HepG2 (cell line): ENCODE data around the gene EEA1. TPM values are rescaled to one million over a fixed set of nuclear protein-coding genes. Genes with fewer than 3 reads are reported as not detected.

Source experiments
- ARHGAP35 ChIP-seq: sonication (generic); formaldehyde crosslinking; IDR thresholded peaks from 2 replicates; pipeline ENCODE4 v1.9.0; 2022; ENCODE audit warnings: mild to moderate bottlenecking, inconsistent platforms, moderate library complexity, missing genetic modification reagents, borderline replicate concordance
- ASH2L ChIP-seq: fragments of 300-600, 200-600 bp; sonication (generic); IDR thresholded peaks from 2 replicates; pipeline ENCODE4 v1.7.0; 2017; ENCODE audit warnings: low read depth, mild to moderate bottlenecking, moderate library complexity, mixed read lengths, low read length; ENCODE audit not compliant: insufficient read length
- BORCS8-MEF2B ChIP-seq: sonication (generic); formaldehyde crosslinking; IDR thresholded peaks from 2 replicates; pipeline ENCODE4 v1.8.0; 2022; ENCODE audit warnings: mild to moderate bottlenecking, missing genetic modification reagents
- CAMTA2 ChIP-seq: sonication (generic); formaldehyde crosslinking; IDR thresholded peaks from 2 replicates; pipeline ENCODE4 v1.4.0; 2020; ENCODE audit warnings: mild to moderate bottlenecking, missing genetic modification reagents, borderline replicate concordance
- CBFB ChIP-seq: sonication (generic); formaldehyde crosslinking; IDR thresholded peaks from 2 replicates; pipeline ENCODE4 v1.4.0; 2020; ENCODE audit warnings: missing genetic modification reagents
- ELF1 ChIP-seq: sonication (generic); formaldehyde crosslinking; IDR thresholded peaks from 2 replicates; pipeline ENCODE4 v1.4.0; 2020; ENCODE audit warnings: missing genetic modification reagents
- FIP1L1 ChIP-seq: fragments of 200-400 bp; formaldehyde crosslinking; IDR thresholded peaks from 2 replicates; pipeline ENCODE4 v1.6.1; 2018; ENCODE audit warnings: low read depth, mild to moderate bottlenecking, low read length, moderate library complexity, borderline replicate concordance; ENCODE audit not compliant: insufficient read depth
- GPN1 ChIP-seq: sonication (generic); formaldehyde crosslinking; IDR thresholded peaks from 2 replicates; pipeline ENCODE4 v1.5.1; 2020; ENCODE audit warnings: missing genetic modification reagents, borderline replicate concordance
- HDAC2 ChIP-seq: sonication (generic); formaldehyde crosslinking; IDR thresholded peaks from 2 replicates; pipeline ENCODE4 v1.4.0; 2020; ENCODE audit warnings: missing genetic modification reagents
- HMG20B ChIP-seq: conservative IDR thresholded peaks from 2 replicates; pipeline ENCODE4 v1.6.1; 2016; ENCODE audit warnings: missing genetic modification reagents, missing compliant biosample characterization
- LCORL ChIP-seq, 2 experiments: fragments of 450-650 bp in 1 of 2; sonication (generic) in 1 of 2; formaldehyde crosslinking in 1 of 2; IDR thresholded peaks; 2 replicates each; pipeline versions ENCODE4 v1.5.0 to v1.6.1; 2017 to 2020; ENCODE audit warnings: antibody characterized with exemption in 1 of 2, missing genetic modification reagents in 1 of 2
- NKX3-1 ChIP-seq: sonication (generic); formaldehyde crosslinking; IDR thresholded peaks from 2 replicates; pipeline ENCODE4 v1.5.0; 2020; ENCODE audit warnings: missing genetic modification reagents
- NR2F2 ChIP-seq: IDR thresholded peaks from 2 replicates; pipeline ENCODE4 v1.6.1; 2012; ENCODE audit warnings: low read depth, inconsistent platforms, borderline replicate concordance
- NR2F6 ChIP-seq, 2 experiments: IDR thresholded peaks; 2 replicates each; pipeline ENCODE4 v1.6.1; 2016; ENCODE audit warnings: antibody characterized with exemption in 1 of 2, mild to moderate bottlenecking in 1 of 2
- RFX5 ChIP-seq: IDR thresholded peaks from 2 replicates; pipeline ENCODE4 v1.6.1; 2011; ENCODE audit warnings: low read depth, low read length, improper control_type of control experiment
- RXRA ChIP-seq: sonication (generic); formaldehyde crosslinking; IDR thresholded peaks from 2 replicates; pipeline ENCODE4 v1.5.1; 2020; ENCODE audit warnings: missing genetic modification reagents
- SETDB1 ChIP-seq: sonication (generic); formaldehyde crosslinking; IDR thresholded peaks from 2 replicates; pipeline ENCODE4 v1.5.1; 2020; ENCODE audit warnings: missing genetic modification reagents, mild to moderate bottlenecking, borderline replicate concordance
- TCF7L2 ChIP-seq: IDR thresholded peaks from 2 replicates; pipeline ENCODE4 v1.6.1; 2011; ENCODE audit warnings: mild to moderate bottlenecking, low read depth, low read length, moderate library complexity
- ZNF12 ChIP-seq: sonication (generic); formaldehyde crosslinking; IDR thresholded peaks from 2 replicates; pipeline ENCODE4 v1.5.0; 2020; ENCODE audit warnings: missing genetic modification reagents
- ZNF326 ChIP-seq: sonication (generic); formaldehyde crosslinking; IDR thresholded peaks from 2 replicates; pipeline ENCODE4 v1.4.0; 2020; ENCODE audit warnings: missing genetic modification reagents, borderline replicate concordance
- ZNF468 ChIP-seq: sonication (generic); formaldehyde crosslinking; IDR thresholded peaks from 2 replicates; pipeline ENCODE4 v1.8.0; 2022; ENCODE audit warnings: mild to moderate bottlenecking, moderate library complexity, missing genetic modification reagents
- ZNF570 ChIP-seq: sonication (generic); formaldehyde crosslinking; IDR thresholded peaks from 2 replicates; pipeline ENCODE4 v1.4.0; 2020; ENCODE audit warnings: mild to moderate bottlenecking, missing genetic modification reagents, borderline replicate concordance
- ZNF883 ChIP-seq: sonication (generic); formaldehyde crosslinking; IDR thresholded peaks from 2 replicates; pipeline ENCODE4 v1.5.1; 2020; ENCODE audit warnings: mild to moderate bottlenecking, missing genetic modification reagents; ENCODE audit errors: not compliant biosample characterization
- ZSCAN31 ChIP-seq: sonication (generic); formaldehyde crosslinking; IDR thresholded peaks from 2 replicates; pipeline ENCODE4 v1.5.0; 2020; ENCODE audit warnings: low read depth, mild to moderate bottlenecking, missing genetic modification reagents
- polyA plus RNA-seq, 8 experiments: library from polyadenylated mRNA; depleted of rRNA in 3 of 8; stranded (reverse) in 7 of 8; unstranded in 1 of 8; fragments of >200 nt; fragmentation: Illumina TruSeq in 4 of 8; extraction: Trizol in 4 of 8; gene quantifications; 2 replicates each; pipeline versions ENCODE4 v1.2.1 to v1.2.3, GENCODE V29; 2011 to 2016; ENCODE audit warnings: low read depth in 4 of 8, missing spikeins in 1 of 8, mixed read lengths in 1 of 8; ENCODE audit not compliant: insufficient read depth in 1 of 8
- total RNA-seq, 5 experiments: library from RNA; depleted of rRNA; stranded (reverse); fragments of >200 nt; fragmentation: Illumina TruSeq; extraction: Trizol; gene quantifications; 2 replicates each; pipeline ENCODE4 v1.2.3, GENCODE V29; 2016; ENCODE audit warnings: low read depth in 1 of 5
- TF ChIP-seq, protein P1 (sequence below): sonication (generic); formaldehyde crosslinking; IDR thresholded peaks from 2 replicates; pipeline ENCODE4 v1.5.0; 2020; ENCODE audit warnings: missing genetic modification reagents
- TF ChIP-seq, protein P2 (sequence below): sonication (generic); formaldehyde crosslinking; IDR thresholded peaks from 2 replicates; pipeline ENCODE4 v1.4.0; 2020; ENCODE audit warnings: missing genetic modification reagents
- TF ChIP-seq, protein P3 (sequence below): sonication (generic); formaldehyde crosslinking; IDR thresholded peaks from 2 replicates; pipeline ENCODE4 v1.4.0; 2020; ENCODE audit warnings: mild to moderate bottlenecking, missing genetic modification reagents

EEA1 gene
- total and polyA plus RNA-seq, 2 of the 13 experiments (the other 11 are each of a cell fraction or from before 2014, with no cell fraction given) = 5.0 to 19.3 TPM

DNA sequence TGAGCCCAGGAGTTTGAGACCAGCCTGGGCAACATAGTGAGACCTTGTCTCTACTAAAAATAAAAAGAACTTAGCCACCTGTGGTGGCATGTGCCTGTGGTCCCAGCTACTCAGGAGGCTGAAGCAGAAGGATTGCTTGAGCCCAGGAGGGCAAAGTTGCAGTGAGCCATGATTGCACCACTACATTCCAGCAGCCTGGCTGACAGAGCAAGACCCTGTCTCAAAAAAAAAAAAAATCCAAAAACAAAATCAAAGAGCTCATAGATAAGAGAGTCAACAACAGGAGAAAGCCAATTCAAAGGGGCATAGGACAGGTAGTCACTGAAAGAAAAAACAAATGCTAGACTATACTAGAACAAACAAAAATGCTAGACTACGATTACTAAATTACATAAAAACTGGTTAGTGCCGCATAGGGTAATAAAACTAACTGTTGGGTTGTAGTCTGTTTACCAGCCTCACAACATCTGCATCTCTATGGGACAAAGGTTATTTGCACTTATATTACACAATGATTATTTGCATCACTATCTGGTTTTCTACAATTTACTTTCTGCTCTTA, 16.6 kb upstream of the EEA1 start (continued):
- TF ChIP-seq ZSCAN31 (CRISPR knock-in tag) (peak; percentile 58; the same call in 1 of the 2 replicates), NKX3-1 (CRISPR knock-in tag) (0 out of 2 replicates have a peak, but pooled peaks have one; percentile 18), NR2F2 (no peak), ELF1 (CRISPR knock-in tag) (no peak; the same call in 1 of the 2 replicates), SETDB1 (CRISPR knock-in tag) (no peak), HMG20B (CRISPR knock-in tag) (peak; percentile 72), ASH2L (peak; percentile 82), CBFB (no peak), CAMTA2 (no peak), LCORL (IDR thresholded peaks at IDR 0.05) (peak; percentile 99), LCORL (CRISPR knock-in tag; IDR thresholded peaks at IDR 0.05) (peak; percentile 97), RXRA (CRISPR knock-in tag) (peak; percentile 74; the same call in 1 of the 2 replicates), NR2F6 (IDR thresholded peaks at IDR 0.05) (peak; percentile 68), NR2F6 (CRISPR knock-in tag; IDR thresholded peaks at IDR 0.05) (0 out of 2 replicates have a peak, but pooled peaks have one; percentile 30), TCF7L2 (peak; percentile 90), ZNF883 (CRISPR knock-in tag) (no peak), ZNF12 (CRISPR knock-in tag) (peak; percentile 58; the same call in 1 of the 2 replicates), BORCS8-MEF2B (CRISPR knock-in tag) (no peak), ZNF326 (CRISPR knock-in tag) (no peak), ZNF468 (CRISPR knock-in tag) (no peak), RFX5 (no peak), GPN1 (CRISPR knock-in tag) (no peak), ZNF570 (CRISPR knock-in tag) (no peak), ARHGAP35 (CRISPR knock-in tag) (no peak), FIP1L1 (no peak), HDAC2 (CRISPR knock-in tag) (peak; percentile 78)
- TF ChIP-seq, protein P1, sequence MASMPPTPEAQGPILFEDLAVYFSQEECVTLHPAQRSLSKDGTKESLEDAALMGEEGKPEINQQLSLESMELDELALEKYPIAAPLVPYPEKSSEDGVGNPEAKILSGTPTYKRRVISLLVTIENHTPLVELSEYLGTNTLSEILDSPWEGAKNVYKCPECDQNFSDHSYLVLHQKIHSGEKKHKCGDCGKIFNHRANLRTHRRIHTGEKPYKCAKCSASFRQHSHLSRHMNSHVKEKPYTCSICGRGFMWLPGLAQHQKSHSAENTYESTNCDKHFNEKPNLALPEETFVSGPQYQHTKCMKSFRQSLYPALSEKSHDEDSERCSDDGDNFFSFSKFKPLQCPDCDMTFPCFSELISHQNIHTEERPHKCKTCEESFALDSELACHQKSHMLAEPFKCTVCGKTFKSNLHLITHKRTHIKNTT (CRISPR knock-in tag) = no peak
- TF ChIP-seq, protein P2, sequence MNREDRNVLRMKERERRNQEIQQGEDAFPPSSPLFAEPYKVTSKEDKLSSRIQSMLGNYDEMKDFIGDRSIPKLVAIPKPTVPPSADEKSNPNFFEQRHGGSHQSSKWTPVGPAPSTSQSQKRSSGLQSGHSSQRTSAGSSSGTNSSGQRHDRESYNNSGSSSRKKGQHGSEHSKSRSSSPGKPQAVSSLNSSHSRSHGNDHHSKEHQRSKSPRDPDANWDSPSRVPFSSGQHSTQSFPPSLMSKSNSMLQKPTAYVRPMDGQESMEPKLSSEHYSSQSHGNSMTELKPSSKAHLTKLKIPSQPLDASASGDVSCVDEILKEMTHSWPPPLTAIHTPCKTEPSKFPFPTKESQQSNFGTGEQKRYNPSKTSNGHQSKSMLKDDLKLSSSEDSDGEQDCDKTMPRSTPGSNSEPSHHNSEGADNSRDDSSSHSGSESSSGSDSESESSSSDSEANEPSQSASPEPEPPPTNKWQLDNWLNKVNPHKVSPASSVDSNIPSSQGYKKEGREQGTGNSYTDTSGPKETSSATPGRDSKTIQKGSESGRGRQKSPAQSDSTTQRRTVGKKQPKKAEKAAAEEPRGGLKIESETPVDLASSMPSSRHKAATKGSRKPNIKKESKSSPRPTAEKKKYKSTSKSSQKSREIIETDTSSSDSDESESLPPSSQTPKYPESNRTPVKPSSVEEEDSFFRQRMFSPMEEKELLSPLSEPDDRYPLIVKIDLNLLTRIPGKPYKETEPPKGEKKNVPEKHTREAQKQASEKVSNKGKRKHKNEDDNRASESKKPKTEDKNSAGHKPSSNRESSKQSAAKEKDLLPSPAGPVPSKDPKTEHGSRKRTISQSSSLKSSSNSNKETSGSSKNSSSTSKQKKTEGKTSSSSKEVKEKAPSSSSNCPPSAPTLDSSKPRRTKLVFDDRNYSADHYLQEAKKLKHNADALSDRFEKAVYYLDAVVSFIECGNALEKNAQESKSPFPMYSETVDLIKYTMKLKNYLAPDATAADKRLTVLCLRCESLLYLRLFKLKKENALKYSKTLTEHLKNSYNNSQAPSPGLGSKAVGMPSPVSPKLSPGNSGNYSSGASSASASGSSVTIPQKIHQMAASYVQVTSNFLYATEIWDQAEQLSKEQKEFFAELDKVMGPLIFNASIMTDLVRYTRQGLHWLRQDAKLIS (CRISPR knock-in tag) = no peak
- TF ChIP-seq, protein P3, sequence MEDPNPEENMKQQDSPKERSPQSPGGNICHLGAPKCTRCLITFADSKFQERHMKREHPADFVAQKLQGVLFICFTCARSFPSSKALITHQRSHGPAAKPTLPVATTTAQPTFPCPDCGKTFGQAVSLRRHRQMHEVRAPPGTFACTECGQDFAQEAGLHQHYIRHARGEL (CRISPR knock-in tag) = no peak
